CD4-positive, alpha-beta T cell treated with Interleukin-15 for 4 hours (primary cell): ENCODE results near the gene REM2.
A peak's percentile ranks its signal among the peaks of the same experiment; 100 is the strongest.
"Not testable (repeated sequence)": the region's sequence is repeated elsewhere in the genome, so short reads cannot be mapped to it uniquely, and the experiment has no call there.

Experiments
- DNase-seq: peaks from one replicate; pipeline ENCODE4 v3.0.0-alpha.2; 2020; ENCODE audit warnings: low spot score

The REM2 gene

GRCh38 chr14:22896760-22897159, 13.7 kb downstream of the REM2 start:
- no peak for DNase-seq

DNA sequence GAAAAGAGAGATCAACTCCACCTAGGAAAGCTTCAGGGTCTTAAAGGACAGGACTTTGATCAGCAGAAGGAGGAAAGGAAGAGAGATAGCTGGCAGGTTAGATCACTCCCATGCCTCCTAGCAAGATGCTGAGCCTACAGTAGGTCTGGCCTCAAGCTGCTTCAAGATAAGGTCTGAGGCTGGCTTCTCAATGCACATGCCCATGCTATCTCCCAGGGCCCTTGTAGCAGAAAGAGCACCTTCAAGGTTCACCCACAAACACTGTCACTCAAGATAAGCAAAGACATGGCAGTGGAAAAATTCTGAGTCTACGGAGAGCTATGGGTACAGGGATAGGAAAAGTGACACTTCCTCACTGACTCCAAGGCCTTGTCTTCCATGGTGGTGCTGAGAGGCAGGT, 14.3 kb downstream of the REM2 start:
- DNase-seq = no peak

DNA sequence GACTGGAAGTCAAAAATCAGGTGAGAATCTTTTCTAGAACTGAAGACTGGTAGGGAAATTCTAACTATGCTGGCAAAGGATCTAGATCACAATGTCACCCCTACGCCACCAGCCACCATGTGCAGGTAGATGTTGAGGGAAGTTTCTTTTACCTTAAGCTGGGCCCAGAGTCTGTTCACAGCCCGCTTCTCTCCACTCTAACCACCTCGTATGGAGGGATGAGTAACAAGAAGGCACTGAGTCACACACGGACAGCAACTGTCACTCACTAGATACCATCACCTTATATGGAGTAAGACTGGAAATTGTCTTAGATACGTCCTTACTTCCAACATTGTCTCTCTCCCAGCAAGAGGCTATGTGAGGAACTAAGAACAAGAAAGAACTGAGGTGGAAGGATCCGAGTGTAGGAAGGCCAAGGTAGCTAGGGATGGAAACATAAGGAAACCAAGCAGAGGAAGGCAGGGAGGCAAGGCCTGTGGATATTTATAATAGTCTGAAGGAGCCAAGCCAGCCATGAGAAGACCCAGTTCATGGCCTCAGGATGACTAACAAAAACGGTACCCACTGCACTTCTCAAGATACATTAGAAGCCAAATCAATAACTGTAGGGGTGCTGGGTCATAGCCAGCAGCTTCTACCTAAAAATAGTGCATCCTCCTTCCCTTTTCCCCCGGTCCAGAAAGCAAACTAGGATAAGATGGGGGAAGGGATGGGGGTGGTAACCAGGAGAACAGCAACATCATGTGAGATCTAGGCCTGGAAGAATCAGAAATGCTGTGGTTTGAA, 15.5 kb downstream of the REM2 start:
- no peak for DNase-seq

DNA sequence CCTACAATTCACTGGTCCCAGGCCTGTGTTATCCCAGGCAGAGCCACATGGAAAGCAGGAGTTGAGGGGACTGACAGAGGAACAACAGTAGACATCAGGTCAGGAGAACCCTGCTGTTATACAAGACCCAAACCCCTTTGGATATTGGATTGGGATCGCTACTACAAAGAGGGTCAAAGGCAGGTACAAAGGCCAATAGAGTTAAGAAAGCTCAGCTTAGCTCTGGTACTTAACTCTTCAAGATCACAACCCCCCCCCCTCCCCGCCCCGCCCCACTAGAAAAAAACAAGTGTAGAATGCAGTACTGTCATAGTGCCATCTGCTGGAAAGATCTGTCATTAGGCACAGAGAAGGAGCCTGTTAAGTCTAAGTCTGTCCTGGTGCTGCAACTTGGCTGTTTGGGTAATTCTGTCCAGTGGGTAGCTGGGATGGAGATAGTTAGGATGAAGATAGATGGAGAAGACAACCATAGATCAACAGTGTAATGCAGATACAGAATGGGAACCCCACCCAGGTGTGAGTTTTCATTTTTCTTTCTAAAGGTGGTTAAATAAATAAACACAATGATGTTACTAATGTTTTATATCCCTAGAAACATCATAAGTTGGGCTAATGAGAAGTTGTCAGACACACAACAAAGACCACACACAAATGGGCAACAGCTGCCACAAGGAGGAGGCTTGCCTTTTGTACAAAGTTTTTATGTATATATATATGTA, 17.2 kb downstream of the REM2 start:
- DNase-seq = peak; percentile 70

DNA sequence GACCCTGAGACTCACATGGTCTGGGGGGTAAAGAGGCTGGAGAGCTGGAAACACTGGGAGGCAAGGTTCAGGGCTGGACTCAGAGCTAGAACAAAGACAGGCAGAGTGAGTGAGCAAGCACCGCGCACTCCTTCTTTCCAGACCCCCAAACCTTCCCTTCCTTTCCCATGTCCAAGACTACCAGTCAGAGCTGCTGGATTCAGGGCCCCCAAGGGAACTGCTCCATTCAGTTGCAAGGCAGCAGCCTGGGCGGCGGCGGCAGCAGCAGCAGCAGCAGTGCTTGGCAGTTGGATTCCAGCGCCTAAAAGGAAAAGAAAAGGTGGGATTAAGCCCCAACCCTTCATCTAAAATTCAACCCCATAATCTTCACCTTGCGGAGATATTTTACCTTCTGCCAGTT, 18.8 kb downstream of the REM2 start:
- no peak for DNase-seq

DNA sequence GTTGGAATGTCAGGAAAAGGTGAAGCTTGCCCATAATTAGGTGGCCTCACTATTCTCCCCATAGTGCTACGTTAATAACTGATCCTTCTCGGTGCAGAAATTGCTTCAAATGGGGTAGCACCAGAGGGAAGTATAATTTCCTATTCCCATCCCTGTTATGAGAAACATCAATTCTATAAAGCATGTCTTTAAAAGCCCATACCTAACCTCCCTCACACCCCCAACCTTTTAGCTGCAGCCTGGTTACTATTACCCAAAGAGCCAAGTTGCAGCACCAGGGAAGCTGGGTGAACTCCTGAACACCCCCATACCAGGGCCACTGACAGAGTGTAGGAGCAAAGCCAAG, 20.7 kb downstream of the REM2 start:
- no peak for DNase-seq

DNA sequence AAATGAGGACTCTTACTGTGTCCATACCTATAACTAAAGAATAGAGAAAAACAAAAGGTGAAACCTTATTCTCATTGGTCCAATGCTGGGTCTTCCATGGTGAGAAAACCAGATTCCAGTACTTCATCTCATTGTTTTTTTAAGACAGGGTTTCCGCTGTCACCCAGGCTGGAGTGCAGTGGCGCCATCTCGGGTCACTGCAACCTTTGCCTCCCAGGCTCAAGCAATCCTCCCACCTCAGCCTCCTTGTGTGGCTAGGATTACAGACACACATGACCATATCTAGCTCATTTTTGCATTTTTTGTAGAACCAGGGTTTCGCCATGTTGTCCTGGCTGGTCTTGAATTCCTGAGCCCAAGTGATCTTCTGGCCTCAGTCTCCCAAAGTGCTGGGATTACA, 22.6 kb downstream of the REM2 start:
- no peak for DNase-seq

GRCh38 chr14:22906073-22906472, 23.1 kb downstream of the REM2 start:
- DNase-seq = no peak

GRCh38 chr14:22907429-22907828, 24.4 kb downstream of the REM2 start:
- DNase-seq = no peak

- DNase-seq = no peak
Measured at GRCh38 chr14:22908601-22909000, 25.6 kb downstream of the REM2 start.

GRCh38 chr14:22910916-22911315, 27.9 kb downstream of the REM2 start:
- DNase-seq = no peak

DNA sequence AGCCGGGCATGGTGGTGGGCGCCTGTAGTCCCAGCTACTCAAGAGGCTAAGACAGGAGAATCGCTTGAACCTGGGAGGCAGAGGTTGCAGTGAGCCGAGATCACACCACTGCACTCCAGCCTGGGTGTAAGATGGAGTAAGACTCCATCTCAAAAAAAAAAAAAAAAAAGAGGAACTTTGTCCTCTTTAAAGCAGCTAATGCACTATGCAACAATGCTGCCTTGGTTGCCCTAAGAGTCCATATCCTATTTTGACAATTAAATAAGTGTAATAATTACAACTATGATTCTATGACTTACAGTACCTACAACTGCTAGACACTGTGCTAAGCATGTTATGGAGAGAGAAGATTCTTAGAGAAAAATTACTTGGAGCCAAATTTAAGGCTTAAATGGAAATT, 31.8 kb downstream of the REM2 start:
- DNase-seq = not testable (repeated sequence)

GRCh38 chr14:22915886-22916521, 33.0 kb downstream of the REM2 start:
- DNase-seq = no peak

- peak; percentile 100 for DNase-seq
Measured at GRCh38 chr14:22918804-22919600, 36.0 kb downstream of the REM2 start, which contains the start of gene RBM23. RBM23 (minus strand) TSS chr14:22919149.

DNA sequence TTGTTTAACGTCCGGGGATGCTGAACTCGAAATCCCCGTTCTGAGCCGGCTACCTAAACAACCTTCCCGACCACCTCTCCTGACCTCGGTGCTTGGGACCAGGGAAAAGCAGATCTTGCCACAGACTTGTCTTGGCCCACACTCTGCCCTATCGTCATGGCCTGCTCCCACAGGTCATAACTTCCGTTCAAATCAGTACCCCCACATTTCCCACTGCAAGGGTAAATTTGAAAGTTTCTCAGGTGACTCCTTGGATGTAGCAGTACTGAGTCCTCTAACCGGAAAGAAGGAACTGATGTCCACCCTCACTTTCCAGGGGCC, 36.5 kb downstream of the REM2 start:
- no peak for DNase-seq

DNA sequence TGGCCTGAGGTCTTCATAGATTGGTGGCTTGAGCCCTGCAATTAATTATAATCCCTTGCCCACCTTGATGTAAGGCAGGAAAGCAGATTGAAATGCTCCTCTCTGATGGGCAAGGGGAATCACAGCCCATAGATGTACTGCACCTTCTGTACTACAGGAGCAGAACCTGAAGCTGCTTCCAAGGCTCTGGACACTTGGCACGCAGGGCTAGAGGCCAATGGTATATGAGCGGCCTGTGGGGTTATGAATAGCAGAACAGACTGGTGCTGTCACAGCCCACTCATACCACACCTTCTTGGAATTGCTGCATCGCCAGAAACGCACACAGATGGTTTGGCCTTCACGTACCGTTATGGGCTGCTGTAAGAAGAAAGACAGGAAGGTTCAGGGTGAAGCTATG, 37.7 kb downstream of the REM2 start:
- no peak for DNase-seq

DNA sequence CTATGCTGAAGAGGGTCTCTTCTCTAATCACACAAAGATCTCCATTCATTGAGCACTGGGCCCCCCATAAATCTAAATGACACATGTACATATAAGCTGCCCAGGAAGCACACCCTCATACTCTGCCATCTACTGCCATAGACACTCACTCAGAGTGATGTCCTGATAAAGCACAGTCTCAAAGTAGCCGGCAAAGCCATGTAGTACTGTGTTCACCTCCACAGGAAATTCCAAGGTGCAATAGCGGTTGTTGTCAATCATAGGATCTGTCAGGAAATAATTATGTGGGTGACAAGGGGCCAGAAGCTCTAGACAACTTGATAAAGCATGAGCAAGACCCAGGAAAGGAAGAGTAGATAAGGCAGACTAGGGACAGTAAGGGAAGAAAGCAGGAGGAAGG, 39.3 kb downstream of the REM2 start:
- no peak for DNase-seq

DNA sequence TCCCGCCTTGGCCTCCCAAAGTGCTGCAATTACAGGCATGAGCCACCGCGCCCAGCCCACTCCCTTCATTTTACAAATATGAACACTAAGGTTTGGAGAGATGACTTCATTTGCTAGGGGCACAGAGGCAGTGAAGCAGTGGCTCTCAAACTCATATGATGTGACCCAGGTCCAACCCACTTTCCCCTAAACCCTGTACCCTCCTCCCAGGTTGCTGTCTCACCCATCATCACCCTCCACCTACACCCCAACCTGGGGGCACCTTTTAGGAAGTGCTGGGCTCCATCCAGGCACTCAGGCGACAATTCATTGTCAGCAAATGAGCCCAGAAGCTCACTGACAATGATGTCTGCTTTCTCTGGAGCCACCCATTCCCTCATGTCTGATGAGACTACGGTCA, 40.7 kb downstream of the REM2 start:
- DNase-seq = no peak

DNA sequence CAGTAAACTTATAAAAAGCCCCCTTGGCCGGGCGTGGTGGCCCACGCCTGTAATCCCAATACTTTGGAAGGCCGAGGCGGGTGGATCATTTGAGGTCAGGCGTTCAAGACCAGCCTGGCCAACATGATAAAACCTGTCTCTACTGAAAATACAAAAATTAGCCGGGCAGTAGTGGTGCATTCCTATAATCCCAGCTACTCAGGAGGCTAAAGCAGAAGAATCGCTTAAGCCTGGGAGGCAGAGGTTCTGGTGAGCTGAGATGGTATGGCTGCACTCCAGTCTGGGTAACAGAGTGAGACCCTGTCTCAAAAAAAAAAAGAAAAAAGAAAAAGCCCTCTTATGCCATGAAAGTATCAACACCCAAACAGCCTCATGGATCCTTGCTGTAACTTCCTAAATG, 42.5 kb downstream of the REM2 start:
- no peak for DNase-seq

DNA sequence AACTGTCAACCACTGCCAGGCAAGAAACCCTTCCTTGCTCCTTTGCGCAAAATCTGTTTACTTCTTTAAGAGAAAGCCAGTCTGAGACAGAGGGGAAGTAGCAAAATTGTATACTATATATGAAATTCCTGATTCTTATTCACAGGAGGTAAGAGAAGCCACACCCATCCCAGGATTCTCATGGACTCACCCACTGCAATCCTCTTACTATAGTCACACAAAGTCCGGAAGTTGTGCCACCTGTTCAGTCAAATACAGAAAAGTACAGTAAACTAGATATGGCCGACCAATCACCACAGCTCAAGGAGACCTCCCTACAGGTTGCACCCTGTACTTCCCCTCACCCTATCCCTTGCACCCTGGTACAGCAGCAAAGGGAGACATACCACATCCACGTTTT, 43.3 kb downstream of the REM2 start:
- DNase-seq = no peak

- DNase-seq = no peak
Measured at GRCh38 chr14:22928237-22929103, 45.4 kb downstream of the REM2 start.
